ENCODE measurements around the gene TMEM125. TPM values are rescaled to one million over a fixed set of nuclear protein-coding genes. Genes with fewer than 3 reads are reported as not detected.

The TMEM125 gene
- total and polyA plus RNA-seq, 9 of the 15 experiments (the other 6 are each of a cell fraction or from before 2014, with no cell fraction given), result 0.07 to 0.08 TPM; not detected in 7

GRCh38 chr1:43222879-43223278, 46.9 kb upstream of the TMEM125 start:
- Histone ChIP-seq H3K9me1 (ENCODE audit: control insufficient read depth, insufficient read depth, low read length) (no peaks in the 10 kb centered on the region), H3K27ac (ENCODE audit: extremely low read depth, low read depth, low read length) (no peak overlapping the region), H3K9ac (ENCODE audit: insufficient read depth in 1 of 2, low read depth in 2 of 2, low read length in 2 of 2) (no peak overlapping the region), H3K27me3 (ENCODE audit: control insufficient read depth in 2 of 2, insufficient read depth in 2 of 2, low read length in 2 of 2) (peaks cover 30 to 51% of the 10 kb centered on the region in 2 experiments), H3K79me2 (ENCODE audit: control insufficient read depth, insufficient read depth, low read length) (no peaks in the 10 kb centered on the region), H3K4me1 (replicated peaks in 1 of 2; ENCODE audit: control insufficient read depth in 2 of 2, insufficient read depth in 2 of 2, low read length in 2 of 2) (0 out of 5 replicates have a peak, but pooled peaks cover 0 to 3% of the 10 kb centered on the region in 2 experiments), H4K20me1 (replicated peaks; ENCODE audit: control insufficient read depth, insufficient read depth, low read length) (peaks cover 14% of the 10 kb centered on the region), H3K4me2 (ENCODE audit: insufficient read depth, low read length) (no peak overlapping the region), H3K4me3 (no peak overlapping the region), H3K36me3 (ENCODE audit: control insufficient read depth, insufficient read depth, low read length) (no peaks in the 10 kb centered on the region), H3K9me3 (replicated peaks; ENCODE audit: control insufficient read depth, insufficient read depth, low read depth, low read length) (no peaks in the 10 kb centered on the region), H2AFZ (ENCODE audit: low read depth, low read length) (no peak overlapping the region)
- CTCF ChIA-PET (ENCODE audit: low intra/inter-chr PET ratio), result no interaction called here
- POLR2A ChIA-PET, result interaction anchor here (0.5 to 1.4 kb wide), 4 partner anchors 13 to 446 kb away, joined by 3 to 4 read pairs (median 3); no protein-coding TSS in a partner anchor
- no peak for TF ChIP-seq L3MBTL2 (IDR thresholded peaks at IDR 0.05)
- TF ChIP-seq EHMT2 (IDR thresholded peaks at IDR 0.05), result peak; percentile 46; the same call in 1 of the 2 replicates
- TF ChIP-seq, protein P1, sequence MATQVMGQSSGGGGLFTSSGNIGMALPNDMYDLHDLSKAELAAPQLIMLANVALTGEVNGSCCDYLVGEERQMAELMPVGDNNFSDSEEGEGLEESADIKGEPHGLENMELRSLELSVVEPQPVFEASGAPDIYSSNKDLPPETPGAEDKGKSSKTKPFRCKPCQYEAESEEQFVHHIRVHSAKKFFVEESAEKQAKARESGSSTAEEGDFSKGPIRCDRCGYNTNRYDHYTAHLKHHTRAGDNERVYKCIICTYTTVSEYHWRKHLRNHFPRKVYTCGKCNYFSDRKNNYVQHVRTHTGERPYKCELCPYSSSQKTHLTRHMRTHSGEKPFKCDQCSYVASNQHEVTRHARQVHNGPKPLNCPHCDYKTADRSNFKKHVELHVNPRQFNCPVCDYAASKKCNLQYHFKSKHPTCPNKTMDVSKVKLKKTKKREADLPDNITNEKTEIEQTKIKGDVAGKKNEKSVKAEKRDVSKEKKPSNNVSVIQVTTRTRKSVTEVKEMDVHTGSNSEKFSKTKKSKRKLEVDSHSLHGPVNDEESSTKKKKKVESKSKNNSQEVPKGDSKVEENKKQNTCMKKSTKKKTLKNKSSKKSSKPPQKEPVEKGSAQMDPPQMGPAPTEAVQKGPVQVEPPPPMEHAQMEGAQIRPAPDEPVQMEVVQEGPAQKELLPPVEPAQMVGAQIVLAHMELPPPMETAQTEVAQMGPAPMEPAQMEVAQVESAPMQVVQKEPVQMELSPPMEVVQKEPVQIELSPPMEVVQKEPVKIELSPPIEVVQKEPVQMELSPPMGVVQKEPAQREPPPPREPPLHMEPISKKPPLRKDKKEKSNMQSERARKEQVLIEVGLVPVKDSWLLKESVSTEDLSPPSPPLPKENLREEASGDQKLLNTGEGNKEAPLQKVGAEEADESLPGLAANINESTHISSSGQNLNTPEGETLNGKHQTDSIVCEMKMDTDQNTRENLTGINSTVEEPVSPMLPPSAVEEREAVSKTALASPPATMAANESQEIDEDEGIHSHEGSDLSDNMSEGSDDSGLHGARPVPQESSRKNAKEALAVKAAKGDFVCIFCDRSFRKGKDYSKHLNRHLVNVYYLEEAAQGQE (IDR thresholded peaks at IDR 0.05; ENCODE audit: borderline replicate concordance), result peak; percentile 68
- TF ChIP-seq, protein P1 (CRISPR knock-in tag; IDR thresholded peaks at IDR 0.05; ENCODE audit: low read depth), result no peak
- no peak for TF ChIP-seq SMAD1 (IDR thresholded peaks at IDR 0.05; ENCODE audit: low read depth, low read length, partially characterized antibody)
- no peak for TF ChIP-seq ATF7 (IDR thresholded peaks at IDR 0.05)
- ATAC-seq, result no peak
- FAIRE-seq, result no peak
- intact Hi-C loops (cut with micrococcal nuclease) (no loop called here), in situ Hi-C loops (cut with MboI) (no loop called here)
- DNase-seq (ENCODE audit: extremely low read depth in 1 of 4, low spot score in 3 of 4), result no peak
- BruUV-seq (replicated peaks), result no TSS peak
- WGBS (ENCODE audit: insufficient coverage, low coverage, missing lambda C conversion rate), result 0% methylated on average over 9 of the region's 9 CpGs
